Neural cell (in vitro differentiated cells): ENCODE data around the gene PLK2. TPM values are rescaled to one million over a fixed set of nuclear protein-coding genes. Genes with fewer than 3 reads are reported as not detected.
A peak's percentile ranks its signal among the peaks of the same experiment; 100 is the strongest.

Experiments
- H2AFZ ChIP-seq: fragments of 200-600, 300-800 bp; sonication (generic), shearing (Covaris generic); 2 replicates; pipeline ENCODE4 v1.6.0; 2014; ENCODE audit warnings: low read depth, mild to moderate bottlenecking, antibody characterized with exemption, low read length, moderate library complexity
- H3F3A ChIP-seq: fragments of 200-600 bp; shearing (Covaris generic); 2 replicates; pipeline ENCODE4 v1.6.1; 2016; ENCODE audit warnings: mild to moderate bottlenecking, moderate library complexity, mixed read lengths, antibody characterized with exemption, low read length; ENCODE audit not compliant: insufficient read depth, poor library complexity, severe bottlenecking
- H3K27ac ChIP-seq: fragments of 200-600, 300-800 bp; sonication (generic), shearing (Covaris generic); 2 replicates; pipeline ENCODE4 v1.5.1; 2014; ENCODE audit warnings: mild to moderate bottlenecking, low read length, moderate library complexity
- H3K27me3 ChIP-seq: fragments of 300-800, 200-600 bp; sonication (generic), shearing (Covaris generic); 2 replicates; pipeline ENCODE4 v1.6.0; 2014; ENCODE audit warnings: mild to moderate bottlenecking, low read depth, low read length, moderate library complexity; ENCODE audit not compliant: insufficient read depth
- H3K36me3 ChIP-seq: fragments of 300-800, 200-600 bp; sonication (generic), shearing (Covaris generic); 2 replicates; pipeline ENCODE4 v1.5.1; 2014; ENCODE audit warnings: mild to moderate bottlenecking, antibody characterized with exemption, low read length, moderate library complexity; ENCODE audit not compliant: insufficient read depth
- H3K4me2 ChIP-seq: fragments of 300-800, 200-600 bp; sonication (generic), shearing (Covaris generic); 2 replicates; pipeline ENCODE4 v1.6.0; 2014; ENCODE audit warnings: mild to moderate bottlenecking, low read length
- H3K4me3 ChIP-seq: fragments of 300-800, 200-600 bp; sonication (generic), shearing (Covaris generic); 2 replicates; pipeline ENCODE4 v1.5.1; 2014; ENCODE audit warnings: mild to moderate bottlenecking, low read length, moderate library complexity
- H3K79me2 ChIP-seq: fragments of 200-600 bp; shearing (Covaris generic); replicated peaks from 2 replicates; pipeline ENCODE4 v1.6.0; 2014; ENCODE audit warnings: mild to moderate bottlenecking, low read length, moderate library complexity; ENCODE audit not compliant: insufficient read depth
- H3K9ac ChIP-seq: fragments of 300-800, 200-600 bp; sonication (generic), shearing (Covaris generic); 2 replicates; pipeline ENCODE4 v1.6.1; 2016; ENCODE audit warnings: mild to moderate bottlenecking, low read length, mixed read lengths
- H3K9me2 ChIP-seq: fragments of 200-600 bp; shearing (Covaris generic); 2 replicates; pipeline ENCODE4 v1.6.1; 2016; ENCODE audit warnings: mild to moderate bottlenecking, low read length, mixed read lengths; ENCODE audit not compliant: insufficient read depth
- H3K9me3 ChIP-seq: fragments of 200-600, 300-800 bp; sonication (generic), shearing (Covaris generic); 2 replicates; pipeline ENCODE4 v1.6.1; 2016; ENCODE audit warnings: mild to moderate bottlenecking, mixed run types, low read length, moderate library complexity, mixed read lengths
- H4K20me1 ChIP-seq: fragments of 200-600 bp; shearing (Covaris generic); 2 replicates; pipeline ENCODE4 v1.6.1; 2016; ENCODE audit warnings: mild to moderate bottlenecking, mixed run types; ENCODE audit not compliant: insufficient read depth
- CTCF ChIP-seq: fragments of 450-650 bp; IDR thresholded peaks from 2 replicates; pipeline ENCODE4 v1.5.1; 2014; ENCODE audit warnings: antibody characterized with exemption, mild to moderate bottlenecking, moderate library complexity; ENCODE audit not compliant: poor library complexity, severe bottlenecking
- EP300 ChIP-seq: fragments of 450-650 bp; conservative IDR thresholded peaks from 2 replicates; pipeline ENCODE4 v1.6.1; 2014; ENCODE audit warnings: antibody characterized with exemption, mild to moderate bottlenecking, moderate library complexity; ENCODE audit not compliant: poor library complexity, severe bottlenecking
- EZH2 ChIP-seq: fragments of 200-600, 300-800 bp; shearing (Covaris generic), sonication (generic); IDR thresholded peaks from 2 replicates; pipeline ENCODE4 v1.6.1; 2014; ENCODE audit warnings: antibody characterized with exemption, low read length, borderline replicate concordance, mild to moderate bottlenecking; ENCODE audit not compliant: insufficient read depth, poor library complexity, severe bottlenecking
- MXI1 ChIP-seq: fragments of 450-650 bp; conservative IDR thresholded peaks from 2 replicates; pipeline ENCODE4 v1.6.1; 2014; ENCODE audit warnings: antibody characterized with exemption, mild to moderate bottlenecking; ENCODE audit not compliant: poor library complexity, severe bottlenecking
- POLR2AphosphoS5 ChIP-seq: IDR thresholded peaks from 2 replicates; pipeline ENCODE4 v1.6.1; 2012
- RAD21 ChIP-seq: fragments of 450-650 bp; conservative IDR thresholded peaks from 2 replicates; pipeline ENCODE4 v1.6.1; 2014; ENCODE audit warnings: antibody characterized with exemption, mild to moderate bottlenecking, moderate library complexity
- REST ChIP-seq: IDR thresholded peaks from 2 replicates; pipeline ENCODE4 v1.6.1; 2012; ENCODE audit warnings: borderline replicate concordance
- SMC3 ChIP-seq: fragments of 450-650 bp; conservative IDR thresholded peaks from 2 replicates; pipeline ENCODE4 v1.6.1; 2014; ENCODE audit warnings: antibody characterized with exemption, mild to moderate bottlenecking, moderate library complexity; ENCODE audit not compliant: poor library complexity
- TAF1 ChIP-seq: IDR thresholded peaks from 2 replicates; pipeline ENCODE4 v1.6.1; 2012; ENCODE audit warnings: low read depth
- polyA plus RNA-seq: library from polyadenylated mRNA; depleted of rRNA; stranded (reverse); fragments of >200 nt; gene quantifications from 2 replicates; pipeline ENCODE4 v1.2.3, GENCODE V29; 2014

The PLK2 gene
- polyA plus RNA-seq, 1 donor from 2014 or later: 309 TPM

GRCh38 chr5:58459146-58460001 is 512 bp downstream of the PLK2 start:
- H3F3A ChIP-seq: no peaks in the 10 kb centered on the region
- H3K79me2 ChIP-seq: peaks cover 50% of the 10 kb centered on the region
- no peaks in the 10 kb centered on the region for H3K9me2 ChIP-seq
- H3K4me3 ChIP-seq: peak overlapping the region; percentile 88
- H3K4me2 ChIP-seq: no peak overlapping the region
- peak overlapping the region; percentile 92 for H3K27ac ChIP-seq
- H3K9me3 ChIP-seq: no peaks in the 10 kb centered on the region
- H4K20me1 ChIP-seq: peaks cover 5% of the 10 kb centered on the region
- no peak for TF ChIP-seq POLR2AphosphoS5
- peak; percentile 32 for TF ChIP-seq RAD21
- peak; percentile 33 for TF ChIP-seq SMC3
- no peak for TF ChIP-seq MXI1
- no peak for TF ChIP-seq EP300
- TF ChIP-seq REST: no peak
- TF ChIP-seq EZH2: no peak
- no peak for TF ChIP-seq TAF1
- TF ChIP-seq CTCF: peak; percentile 15
- H2AFZ ChIP-seq: no peak overlapping the region
- no peaks in the 10 kb centered on the region for H3K27me3 ChIP-seq
- peak overlapping the region; percentile 96 for H3K9ac ChIP-seq
- peaks cover 28% of the 10 kb centered on the region for H3K36me3 ChIP-seq

GRCh38 chr5:58458743-58459145 is 1.1 kb downstream of the PLK2 start:
- Histone ChIP-seq H3K79me2 (peaks cover 57% of the 10 kb centered on the region), H2AFZ (no peak overlapping the region), H4K20me1 (peaks cover 5% of the 10 kb centered on the region), H3K4me2 (peak overlapping the region; percentile 97), H3K9ac (peak overlapping the region; percentile 96), H3K36me3 (peaks cover 34% of the 10 kb centered on the region), H3K9me3 (no peaks in the 10 kb centered on the region), H3K27ac (peak overlapping the region; percentile 92), H3K9me2 (no peaks in the 10 kb centered on the region), H3K27me3 (no peaks in the 10 kb centered on the region), H3K4me3 (peak overlapping the region; percentile 88), H3F3A (no peaks in the 10 kb centered on the region)
- TF ChIP-seq EP300: no peak
- TF ChIP-seq RAD21: no peak
- peak; percentile 1 for TF ChIP-seq POLR2AphosphoS5
- no peak for TF ChIP-seq TAF1
- TF ChIP-seq REST: peak; percentile 28
- TF ChIP-seq SMC3: no peak
